GM12878 (cell line): Measurements from ENCODE around the gene TSHZ2. TPM values are rescaled to one million over a fixed set of nuclear protein-coding genes. Genes with fewer than 3 reads are reported as not detected.

Experiments used
- ATAC-seq: fragments of 200-7000 bp; cut with Tn5 transposase; 3 replicates; pipeline ENCODE4 v1.9.1; 2020; ENCODE audit warnings: mild to moderate bottlenecking, moderate library complexity
- BruUV-seq: library from RNA; stranded (reverse); fragments of 400-500 nt; replicated peaks from 2 replicates; lab custom pipeline; 2021; lab: Mats Ljungman, UMichigan
- CTCF ChIA-PET: fragments of 300-600 bp; sonication (Branson Sonifier 250); formaldehyde crosslinking; extraction: SDS; loops from one replicate; lab custom pipeline; 2021; ENCODE audit warnings: inconsistent platforms; lab: Yijun Ruan, JAX
- POLR2A ChIA-PET: fragments of 350-600 bp; formaldehyde crosslinking; extraction: SDS; loops from one replicate; lab custom pipeline; 2021; ENCODE audit warnings: inconsistent platforms; lab: Charles Lee
- RAD21 ChIA-PET: fragments of 300-600 bp; sonication (Branson Sonifier 250); formaldehyde crosslinking; loops from one replicate; lab custom pipeline; 2023; ENCODE audit warnings: antibody characterized with exemption; ENCODE audit not compliant: unreplicated experiment; lab: Charles Lee
- SMC1A ChIA-PET: fragments of 300-600 bp; sonication (Branson Sonifier 250); formaldehyde crosslinking; loops from one replicate; lab custom pipeline; 2023; ENCODE audit not compliant: unreplicated experiment, uncharacterized antibody; lab: Charles Lee
- DNase-seq: peaks from one replicate; pipeline ENCODE4 v3.0.0-alpha.2; 2011; ENCODE audit warnings: low read depth, low spot score
- FAIRE-seq: peaks from 3 replicates; lab custom pipeline; 2011; peaks lifted over from hg19 to GRCh38; lab: Jason Lieb, UNC
- H2AFZ ChIP-seq: 2 replicates; pipeline ENCODE4 v1.6.0; 2011; ENCODE audit warnings: low read depth, low read length, control low read depth; ENCODE audit not compliant: control insufficient read depth
- H3K27ac ChIP-seq: 2 replicates; pipeline ENCODE4 v1.5.1; 2011; ENCODE audit warnings: control low read depth; ENCODE audit not compliant: control insufficient read depth, insufficient read depth
- H3K27me3 ChIP-seq, 2 experiments: replicated peaks in 1 of 2; 2 replicates each; pipeline versions ENCODE4 v1.6.0 to v1.6.1; 2011; ENCODE audit warnings: low read length in 1 of 2; ENCODE audit not compliant: control insufficient read depth in 2 of 2, insufficient read depth in 2 of 2
- H3K36me3 ChIP-seq, 2 experiments: 2 replicates each; pipeline ENCODE4 v1.5.1; 2011; ENCODE audit warnings: low read length in 1 of 2; ENCODE audit not compliant: control insufficient read depth in 2 of 2, insufficient read depth in 2 of 2
- H3K4me1 ChIP-seq: 2 replicates; pipeline ENCODE4 v1.6.1; 2011; ENCODE audit warnings: mild to moderate bottlenecking, low read length, moderate library complexity, mixed read lengths; ENCODE audit not compliant: control insufficient read depth, insufficient read depth
- H3K4me2 ChIP-seq: 2 replicates; pipeline ENCODE4 v1.6.0; 2011; ENCODE audit warnings: control low read depth; ENCODE audit not compliant: control insufficient read depth, insufficient read depth
- H3K4me3 ChIP-seq: fragments of 200-600 bp; sonication (generic); 2 replicates; pipeline ENCODE4 v1.5.1; 2016
- H3K79me2 ChIP-seq: 2 replicates; pipeline ENCODE4 v1.6.0; 2011; ENCODE audit warnings: low read length; ENCODE audit not compliant: control insufficient read depth, insufficient read depth
- H3K9ac ChIP-seq: 2 replicates; pipeline ENCODE4 v1.8.0; 2011; ENCODE audit warnings: low read length, control low read depth, mixed read lengths; ENCODE audit not compliant: control insufficient read depth, insufficient read depth
- H3K9me3 ChIP-seq: replicated peaks from 3 replicates; pipeline ENCODE4 v1.5.1; 2011; ENCODE audit warnings: mild to moderate bottlenecking, low read length; ENCODE audit not compliant: control insufficient read depth, insufficient read depth
- H4K20me1 ChIP-seq: 2 replicates; pipeline ENCODE4 v1.6.0; 2011; ENCODE audit not compliant: control insufficient read depth, insufficient read depth
- CHD2 ChIP-seq: IDR thresholded peaks from 2 replicates; pipeline ENCODE4 v1.6.1; 2011; ENCODE audit warnings: low read depth, low read length, improper control_type of control experiment, borderline replicate concordance
- CREM ChIP-seq: IDR thresholded peaks from 2 replicates; pipeline ENCODE4 v1.6.1; 2014; ENCODE audit warnings: antibody characterized with exemption, low read depth
- E2F4 ChIP-seq: IDR thresholded peaks from 2 replicates; pipeline ENCODE4 v1.6.1; 2012; ENCODE audit warnings: low read depth, low read length, improper control_type of control experiment
- GABPA ChIP-seq: IDR thresholded peaks from 2 replicates; pipeline ENCODE4 v1.6.1; 2014; ENCODE audit warnings: antibody characterized with exemption, low read depth, mild to moderate bottlenecking, inconsistent platforms
- IRF3 ChIP-seq: fragments of 450-650 bp; IDR thresholded peaks from 2 replicates; pipeline ENCODE4 v1.6.1; 2014; ENCODE audit warnings: mild to moderate bottlenecking
- LARP7 ChIP-seq: fragments of 450-650 bp; IDR thresholded peaks from 2 replicates; pipeline ENCODE4 v1.6.1; 2017; ENCODE audit warnings: mild to moderate bottlenecking
- POU2F2 ChIP-seq: IDR thresholded peaks from 3 replicates; pipeline ENCODE4 v1.6.1; 2011; ENCODE audit warnings: low read depth, mild to moderate bottlenecking, low read length, borderline replicate concordance
- RUNX3 ChIP-seq: IDR thresholded peaks from 2 replicates; pipeline ENCODE4 v1.6.1; 2012; ENCODE audit warnings: low read length, inconsistent platforms
- STAT1 ChIP-seq: fragments of 450-650 bp; conservative IDR thresholded peaks from 2 replicates; pipeline ENCODE4 v1.6.1; 2014; ENCODE audit warnings: antibody characterized with exemption, mild to moderate bottlenecking
- TBL1XR1 ChIP-seq: IDR thresholded peaks from 2 replicates; pipeline ENCODE4 v1.6.1; 2012; ENCODE audit warnings: low read depth, low read length, improper control_type of control experiment
- ZBED1 ChIP-seq: IDR thresholded peaks from 2 replicates; pipeline ENCODE4 v1.6.1; 2016; ENCODE audit warnings: borderline replicate concordance
- ZZZ3 ChIP-seq: IDR thresholded peaks from 2 replicates; pipeline ENCODE4 v1.6.1; 2011; ENCODE audit warnings: low read depth; ENCODE audit not compliant: control insufficient read depth, insufficient read length
- WGBS: methylation state at CpG from one replicate; pipeline ENCODE4 v1.1.6; 2016; ENCODE audit warnings: low lambda C conversion rate; ENCODE audit not compliant: insufficient replicate concordance, insufficient coverage; ENCODE audit errors: missing lambda C conversion rate; 5-methylcytosine and 5-hydroxymethylcytosine counted together
- in situ Hi-C: fragments of 300-500 bp; cut with MboI; formaldehyde crosslinking; loops from 9 replicates; pipeline ENCODE4 v1.14.3; 2018; ENCODE audit warnings: mixed read lengths
- intact Hi-C: fragments of 100-400 bp; cut with micrococcal nuclease; formaldehyde crosslinking; loops from one replicate; pipeline ENCODE4 v1.14.2; 2022; ENCODE audit not compliant: unreplicated experiment
- polyA plus RNA-seq, 11 experiments: library from polyadenylated mRNA; depleted of rRNA in 4 of 11; unstranded in 6 of 11; stranded (reverse) in 5 of 11; fragments of >200 nt; fragmentation: Nextera tagmentation in 4 of 11; fragmentation: Illumina TruSeq in 1 of 11; extraction: Ambion mirVana in 4 of 11; extraction: Trizol in 1 of 11; gene quantifications; 1 replicate in 1 of 11; 2 replicates in 10 of 11; pipeline versions ENCODE4 v1.2.1 to v1.2.3, GENCODE V29; 2011 to 2016; ENCODE audit warnings: inconsistent platforms in 2 of 11, missing spikeins in 2 of 11, low read depth in 1 of 11
- total RNA-seq, 4 experiments: library from RNA; depleted of rRNA in 3 of 4; stranded (reverse); fragments of >200 nt in 3 of 4; fragmentation: Illumina TruSeq in 1 of 4; extraction: Trizol in 1 of 4; gene quantifications; 2 replicates each; pipeline versions ENCODE4 v1.2.1 to v1.2.3, GENCODE V29; 2013 to 2021

The TSHZ2 gene
- total and polyA plus RNA-seq, 10 of the 15 experiments (the other 5 are each of a cell fraction or from before 2014, with no cell fraction given): 0.01 to 0.86 (median 0.13) TPM; not detected in 2

GRCh38 chr20:52985687-52986086 is 13.5 kb downstream of the TSHZ2 start:
- POLR2A ChIA-PET: no interaction called here
- RAD21 ChIA-PET: no interaction called here
- no peak for FAIRE-seq
- no peak for ATAC-seq
- H3K27me3 ChIP-seq: no peaks in the 10 kb centered on the region
- H3K79me2 ChIP-seq: no peaks in the 10 kb centered on the region
- in situ Hi-C loops (no loop called here), intact Hi-C loops (no loop called here)
- no peak for DNase-seq
- H3K27ac ChIP-seq: no peak overlapping the region
- CTCF ChIA-PET: no interaction called here
- H3K4me2 ChIP-seq: no peak overlapping the region
- H2AFZ ChIP-seq: no peak overlapping the region
- WGBS: 74% methylated on average over 3 of the region's 3 CpGs
- SMC1A ChIA-PET: no interaction called here
- BruUV-seq: no TSS peak
- no peaks in the 10 kb centered on the region for H3K9me3 ChIP-seq
- H3K4me1 ChIP-seq: no peaks in the 10 kb centered on the region
- H4K20me1 ChIP-seq: no peaks in the 10 kb centered on the region
- no peak overlapping the region for H3K9ac ChIP-seq
- H3K4me3 ChIP-seq: no peak overlapping the region
- TF ChIP-seq E2F4: no peak
- TF ChIP-seq CREM: no peak
- TF ChIP-seq RUNX3: no peak
- no peak for TF ChIP-seq GABPA
- no peak for TF ChIP-seq ZZZ3
- no peak for TF ChIP-seq TBL1XR1
- TF ChIP-seq LARP7: no peak
- TF ChIP-seq IRF3: no peak
- no peak for TF ChIP-seq CHD2
- no peak for TF ChIP-seq POU2F2
- TF ChIP-seq STAT1: no peak
- no peak for TF ChIP-seq ZBED1
- no peaks in the 10 kb centered on the region for H3K36me3 ChIP-seq
